Measurements from ENCODE around the gene FAM72C.
A peak's percentile ranks its signal among the peaks of the same experiment; 100 is the strongest.
"Not testable (repeated sequence)": the region's sequence is repeated elsewhere in the genome, so short reads cannot be mapped to it uniquely, and the experiment has no call there.

Gene FAM72C

DNA sequence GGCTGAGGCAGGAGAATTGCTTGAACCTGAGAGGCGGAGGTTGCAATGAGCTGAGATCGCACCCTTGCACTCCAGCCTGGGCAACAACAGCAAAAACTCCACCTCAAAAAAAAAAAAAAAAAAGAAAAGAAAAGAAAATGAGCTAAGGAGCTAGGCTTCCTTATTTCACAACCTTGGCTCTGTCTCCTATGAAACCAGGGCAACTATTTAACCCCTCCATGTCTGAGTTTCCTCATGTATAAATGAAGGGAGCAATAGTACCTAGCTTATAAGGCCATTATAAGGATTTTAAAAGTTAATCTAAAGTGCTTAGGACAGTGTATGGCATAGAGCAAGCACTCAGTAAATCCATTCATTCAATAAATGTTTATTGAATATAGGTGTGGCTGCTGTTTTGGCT lies 32.9 kb downstream of the FAM72C start:
- DNase-seq (ENCODE audit: low read depth); H3K4me3 ChIP-seq (ENCODE audit: low read depth, low read length): not testable (repeated sequence)

GRCh38 chr1:143936457-143937115 lies 35.2 kb downstream of the FAM72C start:
- peak; percentile 47 for TF ChIP-seq CTCF (IDR thresholded peaks at IDR 0.05; ENCODE audit: control insufficient read depth, extremely low read depth, insufficient read depth)
- not testable (repeated sequence) for H3K4me3 ChIP-seq (ENCODE audit: low read depth, low read length); DNase-seq (ENCODE audit: low read depth)

DNA sequence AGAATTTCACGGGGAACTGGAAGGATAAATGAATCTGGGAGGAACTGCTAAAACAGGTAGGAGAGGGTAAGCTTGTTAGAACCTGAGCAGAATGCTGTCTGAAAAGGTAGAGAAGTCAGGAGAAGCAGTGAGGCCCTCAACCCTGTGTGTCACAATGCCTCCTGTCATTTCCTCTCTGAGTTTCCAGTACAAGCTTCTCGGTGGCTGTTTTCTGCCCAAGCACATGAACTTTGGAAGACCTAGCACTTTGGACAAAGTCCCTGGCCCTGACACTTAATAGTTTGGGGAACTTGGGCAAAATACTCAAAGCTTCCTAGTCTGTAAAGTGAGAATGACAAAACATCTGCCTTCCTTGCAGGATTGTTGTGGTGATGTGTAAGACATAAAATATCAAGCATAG lies 52.7 kb downstream of the FAM72C start:
- H3K4me3 ChIP-seq (ENCODE audit: low read depth, low read length); DNase-seq (ENCODE audit: low read depth): not testable (repeated sequence)

- not testable (repeated sequence) for DNase-seq (ENCODE audit: low read depth); H3K4me3 ChIP-seq (ENCODE audit: low read depth, low read length)
Measured at GRCh38 chr1:143918552-143918951, 53.2 kb downstream of the FAM72C start.

GRCh38 chr1:143913705-143914104 lies 58.1 kb downstream of the FAM72C start:
- not testable (repeated sequence) for DNase-seq (ENCODE audit: low read depth); H3K4me3 ChIP-seq (ENCODE audit: low read depth, low read length)
